ENCODE measurements around the gene HIF1A.

DNA sequence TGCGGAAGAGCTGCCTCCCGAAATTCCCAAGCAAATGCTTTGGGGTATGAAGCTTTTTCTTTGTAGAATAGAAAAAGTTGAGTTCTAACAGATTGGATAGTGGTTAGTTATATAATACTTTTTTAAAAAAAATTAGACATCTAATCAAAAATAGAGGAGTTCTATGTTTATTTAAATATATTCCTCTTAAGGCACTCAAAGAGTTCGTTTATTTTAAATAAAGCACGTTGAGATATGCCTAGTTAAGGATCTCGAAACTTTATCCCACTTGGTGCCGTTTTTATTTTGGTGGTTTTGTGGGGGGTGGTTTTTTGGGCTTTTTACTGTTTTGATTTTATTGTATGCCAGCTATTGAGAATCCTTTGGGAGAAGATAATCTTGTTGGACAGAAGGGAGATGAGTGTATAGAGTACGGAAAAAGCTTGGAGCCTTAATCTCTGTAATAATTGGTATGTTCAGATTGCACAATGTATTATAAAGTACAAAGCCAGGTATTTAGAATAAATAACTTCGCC lies 56.2 kb downstream of the HIF1A start:
- TF ChIP-seq, protein P1, sequence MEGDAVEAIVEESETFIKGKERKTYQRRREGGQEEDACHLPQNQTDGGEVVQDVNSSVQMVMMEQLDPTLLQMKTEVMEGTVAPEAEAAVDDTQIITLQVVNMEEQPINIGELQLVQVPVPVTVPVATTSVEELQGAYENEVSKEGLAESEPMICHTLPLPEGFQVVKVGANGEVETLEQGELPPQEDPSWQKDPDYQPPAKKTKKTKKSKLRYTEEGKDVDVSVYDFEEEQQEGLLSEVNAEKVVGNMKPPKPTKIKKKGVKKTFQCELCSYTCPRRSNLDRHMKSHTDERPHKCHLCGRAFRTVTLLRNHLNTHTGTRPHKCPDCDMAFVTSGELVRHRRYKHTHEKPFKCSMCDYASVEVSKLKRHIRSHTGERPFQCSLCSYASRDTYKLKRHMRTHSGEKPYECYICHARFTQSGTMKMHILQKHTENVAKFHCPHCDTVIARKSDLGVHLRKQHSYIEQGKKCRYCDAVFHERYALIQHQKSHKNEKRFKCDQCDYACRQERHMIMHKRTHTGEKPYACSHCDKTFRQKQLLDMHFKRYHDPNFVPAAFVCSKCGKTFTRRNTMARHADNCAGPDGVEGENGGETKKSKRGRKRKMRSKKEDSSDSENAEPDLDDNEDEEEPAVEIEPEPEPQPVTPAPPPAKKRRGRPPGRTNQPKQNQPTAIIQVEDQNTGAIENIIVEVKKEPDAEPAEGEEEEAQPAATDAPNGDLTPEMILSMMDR (IDR thresholded peaks at IDR 0.05): no peak
- TF ChIP-seq POLR2A (IDR thresholded peaks at IDR 0.05): no peak

Measured in Peyer's patch (tissue), 4 donors.